RWPE2 (cell line): ENCODE results near the gene ASIC5.

Source experiments
- ATAC-seq: fragments of 200-7000 bp; cut with Tn5 transposase; 3 replicates; pipeline ENCODE4 v1.9.1; 2021; ENCODE audit warnings: low read depth
- DNase-seq: peaks from one replicate; pipeline ENCODE4 v3.0.0-alpha.2; 2020; ENCODE audit warnings: low spot score
- H3K27ac ChIP-seq: fragments of 450-650 bp; 2 replicates; pipeline ENCODE4 v1.5.1; 2017; ENCODE audit warnings: mild to moderate bottlenecking; ENCODE audit not compliant: poor library complexity, severe bottlenecking
- H3K27me3 ChIP-seq: fragments of 250-450 bp; sonication (Bioruptor Pico); 2 replicates; pipeline ENCODE4 v1.5.1; 2021; ENCODE audit warnings: mild to moderate bottlenecking, moderate library complexity; ENCODE audit not compliant: insufficient read depth, poor library complexity, severe bottlenecking
- H3K36me3 ChIP-seq: fragments of 250-450 bp; sonication (Bioruptor Pico); 2 replicates; pipeline ENCODE4 v1.5.1; 2020; ENCODE audit warnings: low read depth, mild to moderate bottlenecking, moderate library complexity
- H3K4me1 ChIP-seq: fragments of 250-450 bp; sonication (Bioruptor Pico); 2 replicates; pipeline ENCODE4 v1.5.1; 2021; ENCODE audit warnings: mild to moderate bottlenecking, moderate library complexity; ENCODE audit not compliant: insufficient read depth, poor library complexity, severe bottlenecking
- H3K4me3 ChIP-seq: fragments of 250-450 bp; sonication (Bioruptor Pico); 2 replicates; pipeline ENCODE4 v1.5.1; 2021; ENCODE audit warnings: mild to moderate bottlenecking, moderate library complexity; ENCODE audit not compliant: severe bottlenecking
- H3K9me3 ChIP-seq: fragments of 250-450 bp; sonication (Bioruptor Pico); 2 replicates; pipeline ENCODE4 v1.5.1; 2021; ENCODE audit warnings: mild to moderate bottlenecking, moderate library complexity; ENCODE audit not compliant: severe bottlenecking
- CTCF ChIP-seq: fragments of 450-650 bp; IDR thresholded peaks from one replicate; pipeline ENCODE4 v1.5.1; 2017; ENCODE audit warnings: mild to moderate bottlenecking, moderate library complexity; ENCODE audit not compliant: poor library complexity, severe bottlenecking

ASIC5 gene

GRCh38 chr4:155866177-155866576 is at the start of gene ASIC5:
Gene ASIC5, minus strand, starts transcription at chr4:155866277. Its CDS starts 51 bp downstream, at chr4:155866226.
- no peak for TF ChIP-seq CTCF
- H3K27ac ChIP-seq, result no peak within 1 kb of the TSS
- H3K36me3 ChIP-seq, result no peaks in the 10 kb centered on the region
- DNase-seq, result no peak
- H3K4me3 ChIP-seq, result no peak within 1 kb of the TSS
- H3K27me3 ChIP-seq, result no peaks in the 10 kb centered on the region
- no peak for ATAC-seq
- H3K4me1 ChIP-seq, result no peaks in the 10 kb centered on the region
- H3K9me3 ChIP-seq, result no peaks in the 10 kb centered on the region

GRCh38 chr4:155914782-155915181 is 48.7 kb upstream of the ASIC5 start:
- ATAC-seq (no peak), DNase-seq (no peak)
- no peak for TF ChIP-seq CTCF
- H3K4me3 ChIP-seq, result no peak overlapping the region
- H3K4me1 ChIP-seq, result no peaks in the 10 kb centered on the region
- no peak overlapping the region for H3K27ac ChIP-seq
- H3K36me3 ChIP-seq, result no peaks in the 10 kb centered on the region
- H3K9me3 ChIP-seq, result no peaks in the 10 kb centered on the region
- no peaks in the 10 kb centered on the region for H3K27me3 ChIP-seq

- Histone ChIP-seq H3K36me3 (no peaks in the 10 kb centered on the region), H3K9me3 (no peaks in the 10 kb centered on the region), H3K27ac (no peak overlapping the region), H3K27me3 (no peaks in the 10 kb centered on the region), H3K4me3 (no peak overlapping the region), H3K4me1 (peaks cover 10% of the 10 kb centered on the region)
- DNase-seq (no peak), ATAC-seq (no peak)
- no peak for TF ChIP-seq CTCF
Observed at GRCh38 chr4:155911905-155912304, 45.8 kb upstream of the ASIC5 start.

- no peaks in the 10 kb centered on the region for H3K9me3 ChIP-seq
- no peak overlapping the region for H3K4me3 ChIP-seq
- peaks cover 20% of the 10 kb centered on the region for H3K4me1 ChIP-seq
- no peak overlapping the region for H3K27ac ChIP-seq
- no peak for ATAC-seq
- TF ChIP-seq CTCF, result no peak
- no peaks in the 10 kb centered on the region for H3K27me3 ChIP-seq
- H3K36me3 ChIP-seq, result no peaks in the 10 kb centered on the region
- no peak for DNase-seq
Observed at GRCh38 chr4:155909615-155910226, 43.6 kb upstream of the ASIC5 start.

- Histone ChIP-seq H3K4me3 (no peak overlapping the region), H3K9me3 (no peaks in the 10 kb centered on the region), H3K4me1 (peaks cover 20% of the 10 kb centered on the region), H3K27me3 (no peaks in the 10 kb centered on the region), H3K27ac (no peak overlapping the region), H3K36me3 (no peaks in the 10 kb centered on the region)
- no peak for TF ChIP-seq CTCF
- no peak for ATAC-seq
- no peak for DNase-seq
Observed at GRCh38 chr4:155908187-155909139, 42.4 kb upstream of the ASIC5 start.
